H1 (cell line): ENCODE results near the gene CDK2. TPM values are rescaled to one million over a fixed set of nuclear protein-coding genes. Genes with fewer than 3 reads are reported as not detected.
A peak's percentile ranks its signal among the peaks of the same experiment; 100 is the strongest.

Source experiments
- CTCF ChIA-PET: fragments of 300-600 bp; sonication (Branson Sonifier 250); formaldehyde crosslinking; loops from one replicate; lab custom pipeline; 2021; ENCODE audit not compliant: partially characterized antibody; lab: Charles Lee
- POLR2A ChIA-PET: fragments of 300-600 bp; sonication (Branson Sonifier 250); formaldehyde crosslinking; loops from one replicate; lab custom pipeline; 2021; ENCODE audit warnings: inconsistent platforms; ENCODE audit not compliant: partially characterized antibody; lab: Charles Lee
- DNase-seq, 2 experiments: peaks; one replicate each; pipeline versions ENCODE4 v3.0.0 to v3.0.0-alpha.2; 2010 to 2022; ENCODE audit warnings: low spot score in 2 of 2, low read depth in 1 of 2, mixed read lengths in 1 of 2
- FAIRE-seq: peaks from 2 replicates; lab custom pipeline; 2011; peaks lifted over from hg19 to GRCh38; lab: Jason Lieb, UNC
- H2AFZ ChIP-seq: 2 replicates; pipeline ENCODE4 v1.8.1; 2012; ENCODE audit warnings: low read length, inconsistent platforms
- H2AK5ac ChIP-seq: 2 replicates; pipeline ENCODE4 v1.6.1; 2013; ENCODE audit warnings: low read depth, low read length
- H2BK120ac ChIP-seq: replicated peaks from 2 replicates; pipeline ENCODE3; 2013; ENCODE audit warnings: low read depth, low read length, inconsistent platforms
- H2BK12ac ChIP-seq: 2 replicates; pipeline ENCODE4 v1.6.1; 2013; ENCODE audit warnings: low read depth, low read length
- H2BK15ac ChIP-seq: 2 replicates; pipeline ENCODE4 v1.6.1; 2013; ENCODE audit warnings: low read length
- H2BK20ac ChIP-seq: 2 replicates; pipeline ENCODE4 v1.6.1; 2013; ENCODE audit warnings: low read length
- H2BK5ac ChIP-seq: 2 replicates; pipeline ENCODE4 v1.6.1; 2013; ENCODE audit warnings: low read depth, low read length
- H3K14ac ChIP-seq: 2 replicates; pipeline ENCODE4 v1.6.1; 2013; ENCODE audit warnings: inconsistent platforms; ENCODE audit not compliant: insufficient read length
- H3K18ac ChIP-seq: 2 replicates; pipeline ENCODE4 v1.6.1; 2013; ENCODE audit warnings: low read length; ENCODE audit errors: extremely low read depth
- H3K23ac ChIP-seq: 2 replicates; pipeline ENCODE4 v1.6.1; 2013; ENCODE audit warnings: inconsistent platforms; ENCODE audit not compliant: insufficient read length
- H3K23me2 ChIP-seq: 2 replicates; pipeline ENCODE4 v1.6.1; 2013; ENCODE audit warnings: low read depth, low read length
- H3K27ac ChIP-seq: 2 replicates; pipeline ENCODE4 v1.6.1; 2011; ENCODE audit warnings: low read depth, low read length, inconsistent platforms
- H3K27me3 ChIP-seq, 4 experiments: replicated peaks in 1 of 4; 1 replicate in 1 of 4; 2 replicates in 3 of 4; pipeline versions ENCODE4 v1.6.1 to v1.8.1; 2011 to 2013; ENCODE audit warnings: low read length in 3 of 4, mild to moderate bottlenecking in 3 of 4, inconsistent platforms in 2 of 4, mixed read lengths in 2 of 4, moderate library complexity in 1 of 4; ENCODE audit not compliant: control insufficient read depth in 3 of 4, insufficient read depth in 3 of 4; ENCODE audit errors: extremely low read depth in 1 of 4
- H3K36me3 ChIP-seq, 4 experiments: 2 replicates each; pipeline versions ENCODE4 v1.6.1 to v1.8.1; 2011 to 2013; ENCODE audit warnings: mild to moderate bottlenecking in 4 of 4, low read length in 3 of 4, moderate library complexity in 2 of 4, control low read depth in 1 of 4, inconsistent platforms in 1 of 4; ENCODE audit not compliant: insufficient read depth in 4 of 4, control insufficient read depth in 2 of 4
- H3K4ac ChIP-seq: replicated peaks from 2 replicates; pipeline ENCODE3; 2013; ENCODE audit warnings: low read length, low read depth, mixed read lengths, inconsistent platforms; ENCODE audit not compliant: insufficient read length
- H3K4me1 ChIP-seq, 4 experiments: replicated peaks in 1 of 4; 1 replicate in 1 of 4; 2 replicates in 3 of 4; pipeline versions ENCODE4 v1.6.1 to v1.8.1; 2011 to 2013; ENCODE audit warnings: low read length in 3 of 4, inconsistent platforms in 2 of 4, mixed read lengths in 1 of 4; ENCODE audit not compliant: insufficient read depth in 4 of 4, control insufficient read depth in 3 of 4
- H3K4me2 ChIP-seq, 2 experiments: 2 replicates each; pipeline versions ENCODE4 v1.6.1 to v1.8.1; 2011 to 2013; ENCODE audit warnings: low read depth in 2 of 2, low read length in 2 of 2, control low read depth in 1 of 2, inconsistent platforms in 1 of 2, mild to moderate bottlenecking in 1 of 2; ENCODE audit not compliant: insufficient read depth in 1 of 2
- H3K4me3 ChIP-seq, 4 experiments: fragments of 200-600, 300-600 bp in 1 of 4; sonication (generic), shearing (Covaris generic), sonication (Bioruptor Twin) in 1 of 4; 2 replicates each; pipeline versions ENCODE4 v1.5.1 to v1.8.1; 2011 to 2016; ENCODE audit warnings: low read length in 4 of 4, low read depth in 3 of 4, control low read depth in 2 of 4, inconsistent platforms in 2 of 4, mild to moderate bottlenecking in 2 of 4, mixed read lengths in 1 of 4, moderate library complexity in 1 of 4; ENCODE audit not compliant: insufficient read depth in 2 of 4; ENCODE audit errors: extremely low read depth in 1 of 4
- H3K56ac ChIP-seq: replicated peaks from 2 replicates; pipeline ENCODE3; 2013; ENCODE audit warnings: low read depth, mild to moderate bottlenecking, mixed read lengths, low read length, inconsistent platforms; ENCODE audit not compliant: insufficient read length
- H3K79me1 ChIP-seq: 2 replicates; pipeline ENCODE4 v1.6.1; 2013; ENCODE audit warnings: low read depth, low read length, control low read depth
- H3K79me2 ChIP-seq, 2 experiments: 2 replicates each; pipeline versions ENCODE4 v1.6.1 to v1.8.1; 2012 to 2013; ENCODE audit warnings: low read length in 2 of 2, mild to moderate bottlenecking in 2 of 2, inconsistent platforms in 1 of 2; ENCODE audit not compliant: insufficient read depth in 2 of 2, control insufficient read depth in 1 of 2
- H3K9ac ChIP-seq, 4 experiments: replicated peaks in 1 of 4; 1 replicate in 1 of 4; 2 replicates in 3 of 4; pipeline versions ENCODE4 v1.6.1 to v1.8.1; 2011 to 2013; ENCODE audit warnings: low read depth in 3 of 4, low read length in 3 of 4, control low read depth in 2 of 4, mild to moderate bottlenecking in 2 of 4, moderate library complexity in 2 of 4, inconsistent platforms in 1 of 4; ENCODE audit errors: extremely low read depth in 1 of 4
- H3K9me3 ChIP-seq, 2 experiments: 2 replicates each; pipeline versions ENCODE4 v1.6.1 to v1.8.1; 2012 to 2013; ENCODE audit warnings: mild to moderate bottlenecking in 2 of 2, moderate library complexity in 2 of 2, control low read depth in 1 of 2, inconsistent platforms in 1 of 2, low read depth in 1 of 2, low read length in 1 of 2, mixed read lengths in 1 of 2; ENCODE audit not compliant: insufficient read depth in 2 of 2
- H4K20me1 ChIP-seq, 2 experiments: replicated peaks in 1 of 2; 2 replicates each; pipeline versions ENCODE3 to v1.8.1; 2011 to 2013; ENCODE audit warnings: inconsistent platforms in 2 of 2, low read length in 2 of 2, mild to moderate bottlenecking in 1 of 2; ENCODE audit not compliant: insufficient read depth in 2 of 2, control insufficient read depth in 1 of 2
- H4K5ac ChIP-seq: 2 replicates; pipeline ENCODE4 v1.6.1; 2013; ENCODE audit warnings: low read length, low read depth, mixed read lengths, inconsistent platforms; ENCODE audit not compliant: insufficient read length
- H4K8ac ChIP-seq: 2 replicates; pipeline ENCODE4 v1.8.0; 2013; ENCODE audit warnings: mild to moderate bottlenecking, moderate library complexity, low read length, inconsistent platforms; ENCODE audit not compliant: insufficient read depth; ENCODE audit errors: extremely low read depth
- H4K91ac ChIP-seq: replicated peaks from 2 replicates; pipeline ENCODE3; 2013; ENCODE audit warnings: low read length, mixed read lengths, inconsistent platforms; ENCODE audit not compliant: insufficient read length
- BRCA1 ChIP-seq: IDR thresholded peaks from 2 replicates; pipeline ENCODE4 v1.6.1; 2012; ENCODE audit warnings: low read depth, low read length, improper control_type of control experiment
- CBX5 ChIP-seq: fragments of 300-800, 300-1000 bp; sonication (generic); IDR thresholded peaks from 2 replicates; pipeline ENCODE4 v1.7.1; 2016; ENCODE audit warnings: antibody characterized with exemption, low read length, low read depth
- CEBPB ChIP-seq: IDR thresholded peaks from 2 replicates; pipeline ENCODE4 v1.6.1; 2012; ENCODE audit warnings: low read depth, low read length
- CREB1 ChIP-seq: IDR thresholded peaks from 2 replicates; pipeline ENCODE4 v1.6.1; 2012; ENCODE audit warnings: inconsistent platforms
- PHF8 ChIP-seq: fragments of 200-600 bp; sonication (generic); conservative IDR thresholded peaks from 2 replicates; pipeline ENCODE4 v1.7.1; 2012; ENCODE audit warnings: low read depth, mild to moderate bottlenecking, inconsistent platforms, low read length, moderate library complexity
- POLR2A ChIP-seq, 2 experiments: IDR thresholded peaks; 1 replicate in 1 of 2; 2 replicates in 1 of 2; pipeline ENCODE4 v1.6.1; 2011; ENCODE audit warnings: low read depth in 2 of 2, low read length in 2 of 2, mild to moderate bottlenecking in 2 of 2; ENCODE audit errors: control extremely low read depth in 1 of 2
- RFX5 ChIP-seq: IDR thresholded peaks from 2 replicates; pipeline ENCODE4 v1.6.1; 2011; ENCODE audit warnings: low read depth, low read length, improper control_type of control experiment, borderline replicate concordance
- SAP30 ChIP-seq: fragments of 300-600 bp; sonication (generic); IDR thresholded peaks from 2 replicates; pipeline ENCODE4 v1.7.1; 2012; ENCODE audit warnings: low read length, moderate library complexity, mild to moderate bottlenecking, inconsistent platforms; ENCODE audit not compliant: insufficient read depth, insufficient replicate concordance
- SIRT6 ChIP-seq: IDR thresholded peaks from one replicate; pipeline ENCODE4 v1.7.1; 2012; ENCODE audit warnings: low read length, inconsistent platforms
- SP1 ChIP-seq: IDR thresholded peaks from 2 replicates; pipeline ENCODE4 v1.6.1; 2011; ENCODE audit warnings: low read depth, low read length
- SP4 ChIP-seq: IDR thresholded peaks from 2 replicates; pipeline ENCODE4 v1.6.1; 2012; ENCODE audit warnings: low read length, inconsistent platforms
- WGBS, 2 experiments: shearing (Covaris generic) in 1 of 2; methylation state at CpG; one replicate each; pipeline versions ENCODE4 v1.1.6 to v1.1.7; 2013 to 2015; ENCODE audit warnings: low lambda C conversion rate in 2 of 2, mixed read lengths in 2 of 2, inconsistent platforms in 1 of 2, low coverage in 1 of 2, missing lambda C conversion rate in 1 of 2; ENCODE audit not compliant: insufficient replicate concordance in 2 of 2, insufficient coverage in 1 of 2, insufficient read length in 1 of 2; ENCODE audit errors: extremely low coverage in 1 of 2, missing lambda C conversion rate in 1 of 2; 5-methylcytosine and 5-hydroxymethylcytosine counted together
- polyA plus RNA-seq, 7 experiments: library from polyadenylated mRNA; depleted of rRNA in 3 of 7; stranded (reverse) in 5 of 7; unstranded in 2 of 7; fragments of >200 nt in 5 of 7; fragments of 200-250 nt in 2 of 7; gene quantifications; 1 replicate in 5 of 7; 2 replicates in 1 of 7; 4 replicates in 1 of 7; pipeline versions ENCODE4 v1.2.1 to v1.2.3, GENCODE V29; 2011 to 2013; ENCODE audit warnings: missing spikeins in 2 of 7, mixed read lengths in 2 of 7
- total RNA-seq: library from RNA; stranded (reverse); fragmentation: NEBNext Ultra II Directional; extraction: Animal tissue kit (Norgen Biotek cat#: 25700); gene quantifications from 2 replicates; pipeline ENCODE4 v1.2.1, GENCODE V29; 2021

The CDK2 gene
- total and polyA plus RNA-seq, 2 of the 8 experiments (the other 6 are each of a cell fraction or from before 2014, with no cell fraction given), result 39.4 to 42.5 TPM

GRCh38 chr12:55927588-55928502, 38.8 kb upstream of the CDK2 start, which contains the start of gene PYM1:
TSS of gene PYM1 (minus strand) at chr12:55927894. CDS start at chr12:55927761, 133 bp downstream.
- peak within 1 kb of the TSS; percentile 89 for H2BK12ac ChIP-seq
- peaks cover 12 to 36% of the 10 kb centered on the region in 2 experiments for H3K79me2 ChIP-seq
- H2AFZ ChIP-seq, result peak within 1 kb of the TSS; percentile 71
- ChIA-PET POLR2A (interaction anchor here (0.6 to 4.5 kb wide), 29 partner anchors 9 to 1653 kb away, joined by 3 to 53 read pairs (median 5); partner anchors contain the start of genes CD63, DNAJC14, IKZF4 and MMP19), CTCF (interaction anchor here (0.6 to 7.8 kb wide), 11 partner anchors 7 to 190 kb away, joined by 3 to 71 read pairs (median 5); partner anchors contain the start of gene DNAJC14)
- H3K27me3 ChIP-seq, result peaks cover 0 to 15% (median 8%) of the 10 kb centered on the region in 4 experiments; a peak in 6 of 7 replicates
- H3K56ac ChIP-seq, result peak within 1 kb of the TSS; percentile 73
- peak within 1 kb of the TSS; percentile 87 for H2AK5ac ChIP-seq
- H3K23ac ChIP-seq, result no peak within 1 kb of the TSS
- H3K79me1 ChIP-seq, result peaks cover 3% of the 10 kb centered on the region; the same call in 1 of the 2 replicates
- peak within 1 kb of the TSS; percentile 88 to 90 for H3K4me2 ChIP-seq
- DNase-seq, result peak; percentile 74 to 79
- peak within 1 kb of the TSS; percentile 90 for H4K91ac ChIP-seq
- H3K14ac ChIP-seq, result no peak within 1 kb of the TSS
- peaks cover 18% of the 10 kb centered on the region for H3K23me2 ChIP-seq
- H3K27ac ChIP-seq, result peak within 1 kb of the TSS; percentile 84
- H3K4me1 ChIP-seq, result peaks cover 8 to 25% (median 14%) of the 10 kb centered on the region in 4 experiments; a peak in 6 of 7 replicates
- WGBS, 2 experiments, result 5% methylated on average over 49 of the region's 49 CpGs; no CpG with 5 or more reads in 1 of the 2 experiments
- H2BK5ac ChIP-seq, result peak within 1 kb of the TSS; percentile 99
- peak within 1 kb of the TSS; percentile 86 for H4K5ac ChIP-seq
- no peak for FAIRE-seq
- H4K20me1 ChIP-seq, result peaks cover 2 to 3% of the 10 kb centered on the region in 2 experiments
- peak within 1 kb of the TSS; percentile 82 to 94 (median 88) for H3K9ac ChIP-seq
- no peaks in the 10 kb centered on the region for H3K9me3 ChIP-seq
- peak within 1 kb of the TSS; percentile 91 for H4K8ac ChIP-seq
- H3K36me3 ChIP-seq, result peaks cover 0 to 5% (median 1%) of the 10 kb centered on the region in 4 experiments; a peak in 2 of 8 replicates
- H2BK15ac ChIP-seq, result peak within 1 kb of the TSS; percentile 82
- peak within 1 kb of the TSS; percentile 98 for H3K4ac ChIP-seq
- peak within 1 kb of the TSS; percentile 91 for H3K18ac ChIP-seq
- peak within 1 kb of the TSS; percentile 90 to 100 (median 94) for H3K4me3 ChIP-seq
- H2BK20ac ChIP-seq, result 0 out of 2 replicates have a peak within 1 kb of the TSS, but pooled peaks have one; percentile 3
- H2BK120ac ChIP-seq, result peak within 1 kb of the TSS; percentile 30
- TF ChIP-seq SIRT6, result no peak
- TF ChIP-seq POLR2A (IDR thresholded peaks at IDR 0.05; ENCODE audit: control extremely low read depth in 1 of 2, low read depth in 2 of 2, low read length in 2 of 2), result peak; percentile 77 to 84
- no peak for TF ChIP-seq CBX5
- TF ChIP-seq CEBPB, result no peak
- no peak for TF ChIP-seq SAP30
- no peak for TF ChIP-seq SP4
- TF ChIP-seq BRCA1, result no peak
- TF ChIP-seq PHF8, result peak; percentile 66; the same call in 1 of the 2 replicates
- peak; percentile 29; the same call in 1 of the 2 replicates for TF ChIP-seq CREB1
- peak; percentile 9; the same call in 1 of the 2 replicates for TF ChIP-seq SP1
- TF ChIP-seq RFX5, result no peak
